CD8-positive, alpha-beta memory T cell (primary cell): ENCODE data around the gene IL16. TPM values are rescaled to one million over a fixed set of nuclear protein-coding genes. Genes with fewer than 3 reads are reported as not detected.

Experiments used
- CTCF ChIA-PET: fragments of 350-600 bp; sonication (Branson Sonifier 250); formaldehyde crosslinking; loops from one replicate; lab custom pipeline; 2021; ENCODE audit warnings: antibody characterized with exemption; lab: Charles Lee
- POLR2A ChIA-PET: fragments of 350-600 bp; sonication (Branson Sonifier 250); formaldehyde crosslinking; loops from one replicate; lab custom pipeline; 2021; ENCODE audit warnings: antibody characterized with exemption; lab: Charles Lee
- DNase-seq, 5 donors: peaks; one replicate each; pipeline versions ENCODE4 v3.0.0 to v3.0.0-alpha.2; 2020 to 2022; ENCODE audit warnings: mixed read lengths in 1 of 5
- H3K27ac ChIP-seq: one replicate; pipeline ENCODE4 v1.7.0; 2013; ENCODE audit warnings: low read depth, mild to moderate bottlenecking, low read length, moderate library complexity
- H3K27me3 ChIP-seq: 2 replicates; pipeline ENCODE4 v1.7.0; 2013; ENCODE audit warnings: low read length, mild to moderate bottlenecking; ENCODE audit not compliant: insufficient read depth, poor library complexity, severe bottlenecking
- H3K36me3 ChIP-seq: 2 replicates; pipeline ENCODE4 v1.7.0; 2013; ENCODE audit warnings: mild to moderate bottlenecking, low read length, moderate library complexity; ENCODE audit not compliant: insufficient read depth
- H3K4me1 ChIP-seq: 2 replicates; pipeline ENCODE4 v1.7.0; 2013; ENCODE audit warnings: mild to moderate bottlenecking, low read length, moderate library complexity; ENCODE audit not compliant: insufficient read depth
- H3K4me3 ChIP-seq: 2 replicates; pipeline ENCODE4 v1.7.0; 2013; ENCODE audit warnings: mild to moderate bottlenecking, low read length
- H3K9me3 ChIP-seq: 2 replicates; pipeline ENCODE4 v1.7.0; 2013; ENCODE audit warnings: mild to moderate bottlenecking, low read length
- H3K27ac Mint-ChIP-seq, 8 donors: one replicate each; pipeline ENCODE4 v1.8.0; 2020 to 2021; ENCODE audit warnings: mixed read lengths in 8 of 8, mild to moderate bottlenecking in 6 of 8, inconsistent platforms in 3 of 8, moderate library complexity in 3 of 8
- H3K27me3 Mint-ChIP-seq, 2 donors: one replicate each; pipeline ENCODE4 v1.8.0; 2020 to 2021; ENCODE audit warnings: mixed read lengths in 2 of 2, mild to moderate bottlenecking in 1 of 2, moderate library complexity in 1 of 2
- H3K36me3 Mint-ChIP-seq, 3 donors: one replicate each; pipeline ENCODE4 v1.8.0; 2020 to 2021; ENCODE audit warnings: mixed read lengths in 3 of 3, inconsistent platforms in 1 of 3, mild to moderate bottlenecking in 1 of 3
- H3K4me1 Mint-ChIP-seq, 3 donors: one replicate each; pipeline ENCODE4 v1.8.0; 2020 to 2021; ENCODE audit warnings: mixed read lengths in 3 of 3, inconsistent platforms in 1 of 3, mild to moderate bottlenecking in 1 of 3
- H3K4me3 Mint-ChIP-seq, 7 donors: one replicate each; pipeline ENCODE4 v1.8.0; 2020 to 2021; ENCODE audit warnings: mixed read lengths in 7 of 7, mild to moderate bottlenecking in 6 of 7, moderate library complexity in 4 of 7, inconsistent platforms in 2 of 7
- H3K9me3 Mint-ChIP-seq, 5 donors: one replicate each; pipeline ENCODE4 v1.8.0; 2020 to 2022; ENCODE audit warnings: mixed read lengths in 5 of 5, mild to moderate bottlenecking in 3 of 5, moderate library complexity in 2 of 5, inconsistent platforms in 1 of 5
- polyA plus RNA-seq: library from polyadenylated mRNA; unstranded; fragments of 300-500 nt; fragmentation: Illumina TruSeq; gene quantifications from one replicate; pipeline ENCODE4 v1.2.3, GENCODE V29; 2021
- total RNA-seq, 2 experiments: library from RNA; stranded (reverse); gene quantifications; one replicate each; pipeline ENCODE4 v1.2.3, GENCODE V29; 2021

IL16 gene
- total and polyA plus RNA-seq, 3 experiments from 2014 or later, result 73.4 to 310 (median 73.8) TPM

- Mint-ChIP-seq H3K9me3 (no peaks in the 10 kb centered on the region), H3K36me3 (no peaks in the 10 kb centered on the region), H3K4me3 (no peak overlapping the region), H3K27ac (no peak overlapping the region), H3K4me1 (peaks cover 0 to 2% (median 0%) of the 10 kb centered on the region in 3 donors), H3K27me3 (peaks cover 13 to 49% of the 10 kb centered on the region in 2 donors)
- POLR2A ChIA-PET, result no interaction called here
- no peak overlapping the region for H3K27ac ChIP-seq
- H3K27me3 ChIP-seq, result no peaks in the 10 kb centered on the region
- CTCF ChIA-PET, result no interaction called here
- no peaks in the 10 kb centered on the region for H3K36me3 ChIP-seq
- DNase-seq, result no peak
- no peak overlapping the region for H3K4me3 ChIP-seq
- no peaks in the 10 kb centered on the region for H3K9me3 ChIP-seq
- no peaks in the 10 kb centered on the region for H3K4me1 ChIP-seq
Observed at GRCh38 chr15:81188354-81188753, 8.3 kb upstream of the IL16 start.

- H3K4me1 ChIP-seq, result no peaks in the 10 kb centered on the region
- Mint-ChIP-seq H3K4me1 (no peaks in the 10 kb centered on the region), H3K27me3 (peaks cover 6 to 45% of the 10 kb centered on the region in 2 donors), H3K36me3 (no peaks in the 10 kb centered on the region), H3K4me3 (peak overlapping the region in 1 of 7 donors; percentile 46), H3K27ac (no peak overlapping the region), H3K9me3 (no peaks in the 10 kb centered on the region)
- CTCF ChIA-PET, result no interaction called here
- no peaks in the 10 kb centered on the region for H3K9me3 ChIP-seq
- no peak overlapping the region for H3K4me3 ChIP-seq
- H3K27me3 ChIP-seq, result no peaks in the 10 kb centered on the region
- no peaks in the 10 kb centered on the region for H3K36me3 ChIP-seq
- H3K27ac ChIP-seq, result no peak overlapping the region
- POLR2A ChIA-PET, result no interaction called here
- DNase-seq, result no peak
Observed at GRCh38 chr15:81189583-81190283, 6.9 kb upstream of the IL16 start.

GRCh38 chr15:81190922-81191507 lies 5.7 kb upstream of the IL16 start:
- H3K4me1 Mint-ChIP-seq, result no peaks in the 10 kb centered on the region
- no peaks in the 10 kb centered on the region for H3K27me3 ChIP-seq
- H3K4me1 ChIP-seq, result no peaks in the 10 kb centered on the region
- no peak overlapping the region for H3K4me3 ChIP-seq
- no peaks in the 10 kb centered on the region for H3K9me3 Mint-ChIP-seq
- CTCF ChIA-PET, result no interaction called here
- no peaks in the 10 kb centered on the region for H3K9me3 ChIP-seq
- no peak overlapping the region for H3K27ac ChIP-seq
- H3K27me3 Mint-ChIP-seq, result peaks cover 7 to 38% of the 10 kb centered on the region in 2 donors
- POLR2A ChIA-PET, result no interaction called here
- H3K27ac Mint-ChIP-seq, result peak overlapping the region in 1 of 8 donors; percentile 84
- H3K4me3 Mint-ChIP-seq, result no peak overlapping the region
- H3K36me3 ChIP-seq, result no peaks in the 10 kb centered on the region
- no peaks in the 10 kb centered on the region for H3K36me3 Mint-ChIP-seq
- DNase-seq, result no peak

GRCh38 chr15:81191701-81192100 lies 5.0 kb upstream of the IL16 start:
- ChIA-PET CTCF (no interaction called here), POLR2A (no interaction called here)
- Histone ChIP-seq H3K36me3 (no peaks in the 10 kb centered on the region), H3K27me3 (no peaks in the 10 kb centered on the region), H3K4me1 (no peaks in the 10 kb centered on the region), H3K4me3 (no peak overlapping the region), H3K9me3 (no peaks in the 10 kb centered on the region), H3K27ac (no peak overlapping the region)
- Mint-ChIP-seq H3K4me3 (no peak overlapping the region), H3K4me1 (no peaks in the 10 kb centered on the region), H3K9me3 (no peaks in the 10 kb centered on the region), H3K36me3 (no peaks in the 10 kb centered on the region), H3K27ac (no peak overlapping the region), H3K27me3 (peaks cover 7 to 41% of the 10 kb centered on the region in 2 donors)
- no peak for DNase-seq

GRCh38 chr15:81194723-81195122 lies 2.0 kb upstream of the IL16 start:
- H3K27me3 ChIP-seq, result no peaks in the 10 kb centered on the region
- no peaks in the 10 kb centered on the region for H3K4me1 ChIP-seq
- H3K4me3 ChIP-seq, result no peak overlapping the region
- no peaks in the 10 kb centered on the region for H3K9me3 ChIP-seq
- H3K36me3 Mint-ChIP-seq, result no peaks in the 10 kb centered on the region
- H3K4me1 Mint-ChIP-seq, result no peaks in the 10 kb centered on the region
- no peaks in the 10 kb centered on the region for H3K9me3 Mint-ChIP-seq
- no peak overlapping the region for H3K27ac ChIP-seq
- no peak overlapping the region for H3K4me3 Mint-ChIP-seq
- no peak overlapping the region for H3K27ac Mint-ChIP-seq
- ChIA-PET POLR2A (no interaction called here), CTCF (interaction anchor here (1.5 kb wide), 1 partner anchor 71 kb away, joined by 8 read pairs; no protein-coding TSS in a partner anchor)
- no peaks in the 10 kb centered on the region for H3K36me3 ChIP-seq
- DNase-seq, result no peak
- peaks cover 9 to 50% of the 10 kb centered on the region in 2 donors for H3K27me3 Mint-ChIP-seq

GRCh38 chr15:81195339-81195864 lies 1.3 kb upstream of the IL16 start:
- no peaks in the 10 kb centered on the region for H3K27me3 ChIP-seq
- H3K27ac ChIP-seq, result no peak overlapping the region
- H3K4me1 Mint-ChIP-seq, result no peaks in the 10 kb centered on the region
- peak overlapping the region in 1 of 8 donors; percentile 89 for H3K27ac Mint-ChIP-seq
- DNase-seq, result no peak
- no peaks in the 10 kb centered on the region for H3K9me3 ChIP-seq
- no peaks in the 10 kb centered on the region for H3K4me1 ChIP-seq
- CTCF ChIA-PET, result interaction anchor here (1.5 kb wide), 1 partner anchor 71 kb away, joined by 8 read pairs; no protein-coding TSS in a partner anchor
- H3K4me3 ChIP-seq, result no peak overlapping the region
- no peaks in the 10 kb centered on the region for H3K9me3 Mint-ChIP-seq
- no peak overlapping the region for H3K4me3 Mint-ChIP-seq
- peaks cover 9 to 50% of the 10 kb centered on the region in 2 donors for H3K27me3 Mint-ChIP-seq
- POLR2A ChIA-PET, result no interaction called here
- H3K36me3 Mint-ChIP-seq, result no peaks in the 10 kb centered on the region
- H3K36me3 ChIP-seq, result no peaks in the 10 kb centered on the region

GRCh38 chr15:81197255-81197630 lies 564 bp downstream of the IL16 start:
- no peak overlapping the region for H3K4me3 Mint-ChIP-seq
- no peaks in the 10 kb centered on the region for H3K4me1 Mint-ChIP-seq
- ChIA-PET CTCF (no interaction called here), POLR2A (no interaction called here)
- no peaks in the 10 kb centered on the region for H3K9me3 ChIP-seq
- peak overlapping the region in 1 of 8 donors; percentile 78 for H3K27ac Mint-ChIP-seq
- no peak overlapping the region for H3K27ac ChIP-seq
- H3K36me3 Mint-ChIP-seq, result no peaks in the 10 kb centered on the region
- peaks cover 0 to 4% (median 0%) of the 10 kb centered on the region in 5 donors for H3K9me3 Mint-ChIP-seq
- no peaks in the 10 kb centered on the region for H3K4me1 ChIP-seq
- H3K27me3 ChIP-seq, result no peaks in the 10 kb centered on the region
- no peaks in the 10 kb centered on the region for H3K36me3 ChIP-seq
- no peak overlapping the region for H3K4me3 ChIP-seq
- no peak for DNase-seq
- peaks cover 11 to 39% of the 10 kb centered on the region in 2 donors for H3K27me3 Mint-ChIP-seq

GRCh38 chr15:81197688-81198281 lies 1.1 kb downstream of the IL16 start:
- DNase-seq, result no peak
- H3K27me3 ChIP-seq, result no peaks in the 10 kb centered on the region
- Mint-ChIP-seq H3K9me3 (peaks cover 0 to 4% (median 0%) of the 10 kb centered on the region in 5 donors), H3K27me3 (peaks cover 11 to 35% of the 10 kb centered on the region in 2 donors), H3K36me3 (no peaks in the 10 kb centered on the region), H3K4me3 (no peak overlapping the region), H3K27ac (peak overlapping the region in 1 of 8 donors; percentile 78), H3K4me1 (no peaks in the 10 kb centered on the region)
- no peak overlapping the region for H3K27ac ChIP-seq
- no peaks in the 10 kb centered on the region for H3K4me1 ChIP-seq
- ChIA-PET POLR2A (no interaction called here), CTCF (no interaction called here)
- no peaks in the 10 kb centered on the region for H3K9me3 ChIP-seq
- H3K36me3 ChIP-seq, result no peaks in the 10 kb centered on the region
- H3K4me3 ChIP-seq, result no peak overlapping the region
